GM12874 (cell line): Measurements from ENCODE around the gene HOXB9.

Experiments
- TF ChIP-seq, protein P1 (sequence below): IDR thresholded peaks from 2 replicates; pipeline ENCODE4 v1.5.1; 2011; ENCODE audit warnings: low read depth, mild to moderate bottlenecking, control low read depth, low read length, moderate library complexity; ENCODE audit not compliant: insufficient read depth

The HOXB9 gene

GRCh38 chr17:48642843-48643696 is 16.9 kb upstream of the HOXB9 start:
- TF ChIP-seq, protein P1, sequence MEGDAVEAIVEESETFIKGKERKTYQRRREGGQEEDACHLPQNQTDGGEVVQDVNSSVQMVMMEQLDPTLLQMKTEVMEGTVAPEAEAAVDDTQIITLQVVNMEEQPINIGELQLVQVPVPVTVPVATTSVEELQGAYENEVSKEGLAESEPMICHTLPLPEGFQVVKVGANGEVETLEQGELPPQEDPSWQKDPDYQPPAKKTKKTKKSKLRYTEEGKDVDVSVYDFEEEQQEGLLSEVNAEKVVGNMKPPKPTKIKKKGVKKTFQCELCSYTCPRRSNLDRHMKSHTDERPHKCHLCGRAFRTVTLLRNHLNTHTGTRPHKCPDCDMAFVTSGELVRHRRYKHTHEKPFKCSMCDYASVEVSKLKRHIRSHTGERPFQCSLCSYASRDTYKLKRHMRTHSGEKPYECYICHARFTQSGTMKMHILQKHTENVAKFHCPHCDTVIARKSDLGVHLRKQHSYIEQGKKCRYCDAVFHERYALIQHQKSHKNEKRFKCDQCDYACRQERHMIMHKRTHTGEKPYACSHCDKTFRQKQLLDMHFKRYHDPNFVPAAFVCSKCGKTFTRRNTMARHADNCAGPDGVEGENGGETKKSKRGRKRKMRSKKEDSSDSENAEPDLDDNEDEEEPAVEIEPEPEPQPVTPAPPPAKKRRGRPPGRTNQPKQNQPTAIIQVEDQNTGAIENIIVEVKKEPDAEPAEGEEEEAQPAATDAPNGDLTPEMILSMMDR, result no peak

GRCh38 chr17:48642059-48642842 is 16.1 kb upstream of the HOXB9 start:
- TF ChIP-seq, protein P1, result no peak

DNA sequence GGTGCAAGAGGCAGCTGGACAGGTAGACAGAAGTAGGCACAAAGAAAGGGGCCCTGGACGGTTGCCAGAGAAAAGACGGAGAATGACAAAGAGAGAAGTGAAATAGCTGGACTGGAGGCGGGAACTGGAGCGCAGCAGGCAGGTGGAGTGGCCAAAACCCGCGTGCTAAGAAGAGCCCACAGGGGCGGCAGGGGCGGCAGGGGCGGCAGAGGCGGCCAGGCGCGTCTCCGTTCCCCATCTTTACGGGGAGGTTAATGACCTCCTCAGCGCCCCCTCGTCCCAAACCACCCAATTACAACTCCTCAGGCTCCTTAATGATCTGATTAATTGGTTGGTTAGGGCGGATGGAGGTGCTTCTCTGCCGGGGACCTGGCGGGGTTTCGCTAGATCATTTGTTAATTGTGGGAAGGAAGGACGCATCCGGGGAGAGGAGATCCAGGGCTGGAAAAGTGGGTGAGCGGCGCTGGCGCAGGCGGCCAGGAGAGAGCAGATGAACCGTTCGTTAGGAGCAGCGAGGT is 15.4 kb upstream of the HOXB9 start:
- TF ChIP-seq, protein P1, result no peak

- TF ChIP-seq, protein P1, result no peak
These were observed 14.7 kb upstream of the HOXB9 start for GRCh38 chr17:48640858-48641180.

GRCh38 chr17:48639982-48640857 is 14.1 kb upstream of the HOXB9 start:
- TF ChIP-seq, protein P1, result no peak

GRCh38 chr17:48639136-48639535 is 13.0 kb upstream of the HOXB9 start:
- TF ChIP-seq, protein P1, result no peak
